NCI-H1694 (cell line): ENCODE data around the gene DYSF.

Experiments used
- DNase-seq: peaks from one replicate; lab custom pipeline; 2025; lab: John Stamatoyannopoulos, UW

Gene DYSF

GRCh38 chr2:71456617-71457016 lies 3.3 kb downstream of the DYSF start:
- no peak for DNase-seq

DNA sequence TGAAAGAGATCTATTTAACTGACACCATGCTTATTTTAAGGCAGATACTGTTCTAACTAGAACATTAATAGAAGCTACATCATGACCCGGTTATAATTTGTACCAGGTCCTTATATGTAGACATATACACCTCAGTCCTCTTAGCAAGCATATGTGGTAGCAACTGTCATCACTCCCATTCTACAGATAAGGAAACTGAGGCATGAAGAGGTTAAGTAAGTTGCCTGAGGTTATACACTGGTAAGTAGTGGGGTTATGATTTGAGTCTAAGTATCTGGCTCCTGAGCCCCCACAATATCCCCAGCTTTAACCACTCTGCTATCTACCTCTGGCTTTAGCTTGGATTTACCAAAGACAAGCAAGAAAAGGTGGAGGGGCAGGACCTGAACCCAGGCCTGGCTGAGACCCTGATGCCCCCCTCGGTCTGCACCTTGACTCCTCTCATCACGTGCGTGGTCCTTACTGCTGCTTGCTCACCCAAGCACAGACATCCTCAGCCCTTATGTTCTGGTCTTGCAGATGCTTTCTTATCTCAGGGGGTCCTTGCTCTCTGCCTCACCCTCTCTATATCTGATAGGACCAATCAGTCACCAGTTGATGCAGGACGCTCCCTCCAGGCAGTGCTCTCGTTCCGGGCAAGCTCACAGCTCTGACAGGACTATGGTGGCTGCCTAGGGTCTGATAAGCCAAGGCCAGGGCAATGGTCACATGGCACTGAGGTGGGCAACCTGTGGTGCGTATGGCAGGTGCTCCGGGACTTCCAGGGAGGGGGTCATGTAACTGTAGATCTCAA lies 4.0 kb downstream of the DYSF start:
- no peak for DNase-seq

DNA sequence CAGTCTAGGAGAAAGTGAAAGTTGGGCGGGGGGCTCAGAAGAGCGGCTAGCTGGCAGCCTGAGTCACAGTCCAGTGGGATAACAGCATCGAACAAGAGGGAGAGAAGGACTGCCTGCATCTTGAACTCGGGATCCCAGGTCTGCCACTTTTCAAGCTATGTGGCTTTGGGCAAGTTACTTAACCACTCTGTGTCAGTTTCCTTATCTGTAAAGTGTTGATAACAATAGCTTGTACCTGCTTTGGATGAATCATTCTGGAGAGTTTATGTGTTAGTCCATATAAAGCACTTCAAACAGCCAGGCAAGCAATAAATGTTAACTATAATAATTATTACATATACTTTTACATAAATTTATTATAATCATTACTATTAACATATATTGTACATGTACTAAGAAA lies 4.6 kb downstream of the DYSF start:
- DNase-seq: no peak

DNA sequence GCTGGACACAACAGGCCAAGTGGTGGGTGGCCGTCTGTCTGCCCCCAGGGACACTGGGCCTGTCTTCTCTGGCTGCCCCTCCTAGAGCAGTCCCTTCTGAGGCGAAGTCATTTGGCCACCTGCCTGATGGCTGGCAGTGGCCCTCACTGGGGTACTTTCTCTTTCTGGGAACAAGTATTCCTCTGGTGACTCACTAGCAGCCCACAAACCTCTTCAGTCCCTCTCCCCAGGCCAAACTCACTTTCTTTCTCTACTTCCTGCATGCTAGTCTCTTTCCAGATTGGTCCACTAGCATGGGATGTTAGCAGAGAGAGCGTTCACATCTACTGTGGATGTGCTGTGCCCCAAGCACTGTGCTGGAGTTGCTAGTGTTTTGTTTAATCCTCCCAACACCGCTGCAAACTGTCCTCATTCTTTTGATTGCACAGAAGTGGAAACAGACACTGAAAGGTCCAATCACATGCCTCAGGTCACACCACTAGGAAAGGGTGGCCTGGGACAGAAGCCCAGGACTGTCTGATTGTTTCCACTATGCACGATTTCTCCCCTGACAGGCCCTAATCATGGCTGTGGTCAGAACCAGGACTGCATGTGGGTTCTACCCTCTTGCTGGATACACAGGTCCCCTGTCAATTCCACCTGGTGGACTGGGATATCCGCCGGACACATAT lies 5.2 kb downstream of the DYSF start:
- DNase-seq: no peak

DNA sequence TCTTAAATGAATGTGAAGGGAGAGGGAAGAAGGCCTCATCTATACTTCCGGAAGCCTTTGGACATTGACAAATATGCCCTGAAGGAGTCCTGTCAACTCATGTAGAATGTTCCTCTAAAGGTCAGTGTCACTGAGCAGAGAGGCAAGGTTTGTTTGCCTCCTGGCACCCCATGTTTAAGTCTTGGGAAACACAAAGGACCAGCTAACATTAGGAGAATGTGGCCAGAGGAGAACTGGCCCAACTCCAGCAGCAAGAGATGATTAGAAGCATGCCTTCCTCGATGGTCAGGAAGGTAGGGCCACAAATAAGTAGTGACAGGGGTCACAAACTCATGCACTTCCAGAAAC lies 5.7 kb downstream of the DYSF start:
- DNase-seq: no peak

DNA sequence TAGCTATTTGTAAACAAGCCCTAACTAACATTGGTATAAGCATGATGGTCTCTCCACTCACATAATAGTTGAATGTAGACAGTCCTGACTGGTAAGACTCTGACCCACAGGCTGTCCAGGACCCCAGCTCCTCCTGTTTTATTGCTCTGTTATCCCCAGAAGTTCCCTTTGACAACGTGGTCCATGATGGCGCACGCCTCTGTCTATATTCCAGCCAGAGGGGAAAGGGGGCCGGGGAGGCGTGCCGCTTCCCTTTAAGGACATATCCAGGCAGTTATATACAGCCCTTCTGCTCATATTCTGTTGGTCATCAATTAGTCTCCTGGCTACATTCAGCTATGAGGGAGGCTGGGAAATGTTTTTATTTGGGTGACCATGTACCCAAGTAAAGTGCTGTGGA lies 6.7 kb downstream of the DYSF start:
- no peak for DNase-seq

- peak; percentile 39 for DNase-seq
Observed at GRCh38 chr2:71460595-71461303, 7.4 kb downstream of the DYSF start.

DNA sequence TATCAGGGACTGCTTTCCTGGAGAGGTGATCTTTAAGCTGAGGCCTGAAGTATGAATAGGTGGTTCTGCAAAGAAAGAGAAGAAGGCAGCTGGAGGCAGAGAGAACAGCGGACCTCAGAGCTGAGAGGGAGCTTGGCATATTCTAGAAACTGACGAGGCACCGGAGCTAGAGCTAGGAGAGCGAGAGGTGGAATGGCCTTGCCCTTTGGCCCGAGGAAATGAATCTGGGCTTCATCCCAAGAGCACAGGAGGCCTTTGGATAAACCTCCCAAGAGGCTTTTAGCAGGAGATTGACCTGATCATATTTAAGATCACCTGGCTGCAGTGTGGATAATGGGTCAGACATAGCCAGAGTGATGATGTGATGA lies 7.9 kb downstream of the DYSF start:
- DNase-seq: no peak

- no peak for DNase-seq
Observed at GRCh38 chr2:71462056-71462605, 8.8 kb downstream of the DYSF start.

DNA sequence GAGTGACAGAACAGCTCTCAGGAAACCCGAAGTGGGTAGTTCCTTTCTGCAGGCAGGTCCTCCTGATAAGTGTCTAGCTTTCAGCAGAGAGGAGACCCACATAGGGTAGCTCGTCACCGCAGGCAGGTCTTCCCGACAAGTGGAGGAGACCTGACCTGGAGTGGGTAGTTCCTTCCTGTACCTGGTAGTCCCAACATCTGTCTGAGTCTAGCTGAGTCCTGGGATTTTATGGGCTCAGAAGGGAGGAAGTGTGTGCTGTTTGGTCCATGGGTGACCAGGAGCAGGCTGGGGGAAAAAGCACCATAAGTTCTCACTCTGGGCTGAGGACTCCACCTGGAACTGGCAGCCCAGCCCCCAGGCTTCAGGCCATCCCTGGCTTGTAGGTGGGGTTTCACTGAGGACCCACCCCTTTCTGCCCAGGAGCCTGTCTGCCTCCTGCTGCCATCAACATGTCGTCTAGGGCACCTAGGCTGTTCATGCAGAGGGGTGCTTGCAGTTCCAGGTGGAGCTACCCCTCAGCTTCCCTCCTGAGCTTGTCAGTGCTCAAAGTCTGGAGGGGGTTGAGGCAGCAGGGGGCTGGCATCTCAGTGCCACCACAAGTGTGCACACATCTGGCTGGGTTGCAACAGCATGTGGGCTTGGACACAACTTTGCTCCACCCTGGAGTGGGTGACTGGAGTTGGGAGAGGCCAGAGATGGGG lies 9.4 kb downstream of the DYSF start:
- DNase-seq: no peak

DNA sequence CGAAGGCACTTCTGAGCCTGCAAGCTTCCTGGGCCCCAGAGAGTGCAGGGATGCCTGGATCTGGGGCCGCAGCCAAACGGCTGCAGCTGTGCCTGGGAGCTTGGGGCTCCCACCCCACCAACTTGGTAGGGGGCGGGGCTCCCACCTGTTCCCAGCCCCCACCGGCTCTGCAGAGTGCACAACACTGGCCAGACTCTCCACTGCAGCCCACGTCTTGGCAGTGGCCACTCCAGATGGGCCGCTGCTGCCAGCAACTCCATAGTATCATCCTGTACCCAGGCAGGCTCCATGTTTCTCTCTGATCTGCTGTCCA lies 9.9 kb downstream of the DYSF start:
- DNase-seq: no peak

GRCh38 chr2:71464389-71464788 lies 11.0 kb downstream of the DYSF start:
- DNase-seq: no peak

DNA sequence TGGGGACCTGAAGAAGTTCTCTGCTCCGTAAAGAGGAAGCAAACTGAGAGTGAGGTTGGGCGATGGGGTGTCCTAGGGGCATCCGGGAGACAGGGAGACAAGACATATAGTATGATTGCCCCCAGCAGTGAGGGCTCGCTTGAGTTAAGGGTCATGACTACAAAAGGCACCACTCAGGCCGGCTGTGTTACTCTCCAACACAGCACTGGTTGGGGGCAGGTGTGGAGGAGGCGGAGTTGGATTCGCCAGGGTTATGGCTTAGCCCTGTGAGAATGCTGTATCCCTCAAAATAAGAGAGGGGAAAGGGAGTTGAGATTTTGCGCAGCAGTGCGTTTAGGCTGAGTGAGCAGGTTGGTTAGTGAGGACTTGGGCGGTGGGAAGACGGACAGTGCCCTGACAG lies 12.0 kb downstream of the DYSF start:
- DNase-seq: no peak

- DNase-seq: no peak
Observed at GRCh38 chr2:71465961-71466300, 12.6 kb downstream of the DYSF start.

DNA sequence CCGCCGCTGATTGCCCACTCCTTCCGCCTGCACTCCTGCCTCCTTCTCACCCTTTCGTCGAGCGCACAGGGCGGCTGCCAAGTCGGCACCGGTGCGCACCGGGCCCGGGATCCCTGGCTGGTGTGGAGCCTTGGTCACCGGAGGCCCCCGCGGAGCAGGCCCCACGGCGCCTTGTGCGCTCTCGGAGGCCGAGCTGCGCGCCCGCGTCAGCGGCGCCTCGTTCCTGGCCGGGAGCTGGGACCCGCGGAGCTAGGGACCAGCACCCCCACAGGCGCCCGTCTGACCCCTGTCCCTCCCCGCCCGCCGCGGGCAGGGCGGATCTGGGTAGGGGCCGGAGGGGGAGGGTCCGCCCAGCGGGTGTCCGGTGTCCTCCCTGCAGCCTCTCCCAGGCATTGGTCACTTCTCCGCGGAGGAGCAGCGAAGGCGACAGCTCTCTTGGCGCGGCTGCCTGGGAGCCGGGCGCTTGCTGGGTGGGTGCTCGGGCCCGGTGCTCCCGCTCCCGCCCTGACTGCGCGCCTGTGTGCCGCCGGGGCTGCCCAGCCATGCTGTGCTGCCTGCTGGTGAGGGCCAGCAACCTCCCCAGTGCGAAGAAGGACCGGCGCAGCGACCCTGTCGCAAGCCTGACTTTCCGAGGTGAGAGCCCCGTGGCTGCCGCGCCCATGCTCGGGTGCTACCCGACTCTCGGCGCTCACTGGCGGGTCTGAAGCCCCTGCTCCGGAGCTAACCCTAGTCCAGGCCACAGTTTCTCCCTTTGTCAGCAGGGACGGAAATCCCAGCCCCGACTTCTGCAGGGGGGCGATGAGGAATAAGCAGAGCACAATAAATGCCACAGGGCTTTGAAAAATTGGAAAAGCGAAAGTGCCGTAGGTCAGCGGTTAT lies 13.2 kb downstream of the DYSF start:
- no peak for DNase-seq

DNA sequence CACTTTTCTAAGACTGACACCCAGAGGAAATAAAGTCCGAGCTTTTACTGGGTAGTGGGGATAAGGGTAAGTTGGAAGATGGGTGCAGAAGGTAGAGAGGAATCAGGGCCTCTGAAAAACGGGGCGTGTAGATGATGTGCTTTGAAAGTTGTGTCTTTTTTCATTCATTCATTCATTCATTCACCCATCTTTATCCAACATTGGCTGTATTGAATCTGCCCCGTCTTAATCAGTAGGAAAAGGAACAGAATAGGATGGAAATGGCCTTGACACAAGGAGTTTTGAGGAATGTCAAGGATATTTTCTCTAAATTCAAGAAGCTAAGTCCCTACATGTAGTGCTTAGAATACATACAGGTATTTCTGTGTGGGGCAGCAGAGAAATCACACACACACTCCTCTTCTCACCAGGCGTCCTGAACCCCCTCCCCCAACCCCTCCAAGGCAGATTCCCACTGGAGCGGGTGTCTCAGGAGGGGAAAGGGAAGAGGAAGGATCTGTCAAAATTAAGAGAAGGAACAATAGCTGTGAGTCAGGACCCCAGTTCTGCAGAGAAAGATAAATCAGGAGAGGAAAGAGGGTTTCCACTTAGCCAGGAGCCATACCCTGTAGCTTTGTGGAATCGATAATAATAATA lies 13.9 kb downstream of the DYSF start:
- no peak for DNase-seq

GRCh38 chr2:71468279-71469015 lies 15.1 kb downstream of the DYSF start:
- DNase-seq: no peak

GRCh38 chr2:71469403-71470398 lies 16.3 kb downstream of the DYSF start:
- no peak for DNase-seq

GRCh38 chr2:71471276-71471675 lies 17.9 kb downstream of the DYSF start:
- no peak for DNase-seq
